Middle frontal gyrus (tissue), 1 donor: ENCODE results near the gene SYF2.
"Not testable (repeated sequence)": the region's sequence is repeated elsewhere in the genome, so short reads cannot be mapped to it uniquely, and the experiment has no call there.

ENCODE experiments used
- DNase-seq: peaks from one replicate; pipeline ENCODE4 v3.0.0-alpha.2; 2015; ENCODE audit warnings: low spot score; ENCODE audit errors: extremely low spot score

SYF2 gene

DNA sequence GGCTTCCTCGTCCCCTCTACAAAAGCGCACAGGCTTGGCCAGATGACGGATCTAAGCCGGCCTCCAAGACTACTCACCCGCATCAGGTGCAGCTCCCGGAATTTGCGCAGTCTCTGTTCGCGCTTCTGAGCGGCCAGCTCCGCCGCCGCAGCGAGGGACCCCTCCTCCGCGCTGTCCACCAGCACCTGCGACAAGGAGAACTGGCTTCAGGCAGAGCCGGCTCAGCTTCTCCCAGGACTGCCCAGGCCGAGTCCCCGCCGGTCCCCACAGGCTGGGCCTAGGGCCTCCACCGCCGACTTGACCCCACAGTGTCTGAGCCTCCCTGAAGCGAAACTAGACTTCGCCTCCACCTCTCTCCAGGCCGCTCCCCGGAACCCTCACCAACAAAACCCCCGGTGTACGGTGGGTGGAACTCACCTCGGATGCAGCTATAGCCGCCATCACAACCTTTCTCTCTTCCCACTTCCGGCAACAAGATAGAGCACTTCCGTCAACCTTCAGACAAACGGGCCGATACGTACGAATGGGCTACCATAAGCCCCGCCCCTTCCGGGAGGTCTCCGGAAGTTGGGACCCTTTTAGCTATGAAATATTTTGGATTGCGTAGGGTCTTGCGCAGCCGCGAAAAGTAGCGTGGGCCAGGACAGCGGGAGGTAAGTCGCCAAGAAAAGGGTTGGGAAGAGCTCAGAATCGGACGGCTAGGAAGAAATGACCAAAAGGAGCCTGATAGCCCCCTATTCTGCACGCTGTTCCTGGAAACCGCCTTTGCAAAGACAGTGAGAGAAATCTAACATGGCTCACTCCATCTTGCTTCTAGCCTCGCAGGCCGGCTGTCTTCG is at the start of gene SYF2:
SYF2 (minus strand) TSS at position 476 of the 839 bp plus-strand sequence; CDS start at position 441, 35 bp downstream.
- peak; percentile 92 for DNase-seq

- DNase-seq = not testable (repeated sequence)
Measured at GRCh38 chr1:25279693-25280111, 47.4 kb upstream of the SYF2 start.

DNA sequence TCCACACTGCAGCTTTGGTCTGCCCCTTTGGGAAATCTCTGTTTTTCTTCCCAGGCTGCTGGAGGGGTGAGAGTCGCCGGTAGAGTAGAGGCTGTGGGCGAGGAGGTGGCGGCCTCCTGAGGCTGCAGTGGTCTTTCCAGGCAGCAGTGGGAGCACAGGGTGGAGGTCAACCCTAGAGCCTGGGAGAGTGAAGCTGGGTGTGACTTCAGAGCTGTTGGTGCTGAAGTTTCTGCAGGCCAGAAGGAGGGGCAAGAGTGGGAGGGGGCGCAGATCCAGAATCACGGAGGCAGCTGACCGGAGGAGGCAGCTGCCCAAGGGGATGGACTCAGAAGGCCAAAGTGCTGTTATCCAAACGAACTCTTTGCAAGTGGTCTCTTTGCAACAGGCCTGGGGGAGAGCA is 46.5 kb upstream of the SYF2 start:
- DNase-seq = not testable (repeated sequence)

DNA sequence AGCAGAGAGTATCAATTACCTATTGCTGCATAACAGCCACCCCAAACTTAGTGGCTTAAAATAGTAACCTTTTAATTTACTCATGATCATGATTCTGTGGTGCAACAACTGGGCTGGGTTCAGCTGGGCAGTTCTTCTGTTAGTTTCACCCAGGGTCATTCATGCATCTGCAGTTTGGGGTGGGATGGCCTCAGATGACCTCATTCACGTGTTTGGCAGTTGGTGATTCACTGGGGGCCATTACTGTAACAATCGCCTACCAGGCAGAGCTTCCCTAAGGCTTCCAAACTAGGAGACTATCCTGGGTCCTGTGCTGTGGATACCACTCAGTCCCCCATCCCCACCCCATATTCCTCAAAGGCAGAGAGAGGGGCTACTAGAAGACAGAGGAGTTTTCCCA is 46.1 kb upstream of the SYF2 start:
- not testable (repeated sequence) for DNase-seq

DNA sequence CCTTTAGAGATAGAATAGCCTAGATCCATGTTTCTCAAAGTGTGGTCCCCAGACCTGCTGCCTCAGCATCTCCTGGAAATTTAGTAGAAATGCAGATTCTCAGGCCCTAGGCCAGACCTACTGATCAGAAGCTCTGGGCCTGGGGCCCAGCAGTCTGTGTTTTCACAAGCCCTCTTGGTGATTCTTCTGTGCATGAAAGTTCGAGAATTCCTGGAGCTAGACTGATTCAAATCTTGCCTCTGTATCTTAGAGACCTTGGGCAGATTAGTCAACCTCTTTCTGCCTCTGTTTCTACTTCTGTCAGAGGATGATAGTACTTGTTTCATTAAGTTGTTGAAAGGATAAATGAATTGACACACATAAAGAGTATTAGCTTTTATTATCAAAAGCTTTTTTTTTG is 45.0 kb upstream of the SYF2 start:
- DNase-seq = not testable (repeated sequence)

DNA sequence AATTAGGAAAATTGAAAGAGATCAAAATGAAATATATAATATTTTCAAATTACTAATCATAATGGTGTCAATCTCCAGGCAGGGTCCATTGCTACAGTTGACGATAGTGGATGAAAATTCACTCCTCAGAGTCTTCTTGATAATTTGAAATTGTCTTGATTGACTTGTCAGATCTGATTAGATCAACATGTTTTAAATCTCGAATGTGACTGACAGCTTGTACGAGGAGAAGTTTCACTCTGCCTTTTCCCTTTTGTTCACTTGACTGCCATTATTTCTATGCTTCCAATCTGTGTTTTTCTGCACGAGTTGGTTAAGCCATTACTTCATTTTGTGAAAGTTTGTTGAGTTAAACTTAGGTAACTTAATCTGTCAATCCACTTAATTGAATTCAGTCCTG is 43.3 kb upstream of the SYF2 start:
- DNase-seq = not testable (repeated sequence)

- not testable (repeated sequence) for DNase-seq
Measured at GRCh38 chr1:25272238-25272637, 39.9 kb upstream of the SYF2 start, which contains the start of gene RHD. Gene RHD, plus strand, starts transcription at chr1:25272509. Its CDS starts 39 bp downstream, at chr1:25272548.

DNA sequence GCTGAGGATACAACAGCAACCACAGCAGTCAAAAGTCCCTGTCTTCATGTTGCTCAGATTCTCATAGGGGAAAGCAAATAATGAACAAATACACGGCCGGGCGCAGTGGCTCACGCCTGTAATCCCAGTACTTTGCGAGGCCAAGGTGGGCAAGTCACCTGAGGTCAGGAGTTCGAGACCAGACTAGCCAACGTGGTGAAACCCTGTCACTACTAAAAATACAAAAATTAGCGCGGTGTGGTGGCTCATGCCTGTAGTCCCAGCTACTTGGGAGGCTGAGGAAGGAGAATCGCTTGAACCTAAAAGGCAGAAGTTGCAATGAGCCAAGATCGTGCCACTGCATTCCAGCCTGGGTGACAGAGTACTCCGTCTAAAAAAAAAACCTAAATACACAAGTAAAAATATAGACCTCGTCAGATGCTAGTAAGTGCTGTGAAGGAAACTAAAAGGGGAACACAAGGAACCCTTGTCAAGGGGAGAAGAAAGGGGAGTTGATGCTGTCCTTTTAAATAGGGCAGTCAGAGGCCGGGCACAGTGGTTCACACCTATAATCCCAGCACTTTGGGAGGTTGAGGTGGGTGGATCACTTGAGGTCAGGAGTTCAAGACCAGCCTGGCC is 36.0 kb upstream of the SYF2 start:
- not testable (repeated sequence) for DNase-seq

DNA sequence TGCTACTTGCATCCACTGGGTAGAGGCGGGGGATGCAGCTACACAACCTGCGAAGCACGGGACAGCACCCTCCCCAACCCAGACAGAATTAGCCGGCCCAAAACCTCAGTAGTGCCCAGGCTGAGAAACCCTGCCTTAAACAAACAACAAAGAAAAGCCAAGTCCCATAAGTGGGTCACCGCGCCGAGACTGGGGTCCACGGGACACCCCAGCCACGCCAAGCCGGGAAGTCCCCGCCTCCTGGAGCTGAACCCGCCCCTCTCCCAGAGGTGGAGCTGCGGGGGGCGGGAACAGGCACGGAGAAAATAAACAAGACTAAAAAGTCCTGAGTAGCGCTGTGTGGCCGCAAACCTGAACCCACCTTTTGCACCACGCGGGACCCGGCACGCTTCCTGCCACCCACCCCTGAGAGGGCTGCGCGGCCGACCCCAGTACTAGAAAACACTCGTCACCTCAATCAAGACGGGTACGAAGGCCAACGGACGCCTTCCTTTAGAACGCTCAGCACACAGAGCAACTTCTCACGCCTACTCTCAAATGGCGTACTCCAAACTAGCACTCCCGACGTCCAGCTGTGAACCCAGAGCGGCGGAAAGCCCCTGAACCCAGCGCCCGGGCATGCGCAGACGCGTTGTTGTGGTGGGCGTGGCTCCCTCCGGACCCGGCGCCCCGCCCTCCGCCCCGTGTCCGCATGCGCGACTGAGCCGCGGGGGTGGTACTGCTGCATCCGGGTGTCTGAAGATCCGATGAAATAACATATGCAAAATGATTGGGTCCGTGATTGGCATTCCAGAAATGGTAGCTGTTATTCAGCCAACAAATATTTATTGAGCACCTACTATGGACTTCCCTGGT is 35.2 kb upstream of the SYF2 start:
- DNase-seq = peak; percentile 40

GRCh38 chr1:25266554-25267287 is 34.4 kb upstream of the SYF2 start:
- DNase-seq = not testable (repeated sequence)

- DNase-seq = not testable (repeated sequence)
Measured at GRCh38 chr1:25260336-25260735, 28.0 kb upstream of the SYF2 start.

GRCh38 chr1:25259813-25260212 is 27.5 kb upstream of the SYF2 start:
- not testable (repeated sequence) for DNase-seq

- no peak for DNase-seq
Measured at GRCh38 chr1:25257196-25257595, 24.9 kb upstream of the SYF2 start.

DNA sequence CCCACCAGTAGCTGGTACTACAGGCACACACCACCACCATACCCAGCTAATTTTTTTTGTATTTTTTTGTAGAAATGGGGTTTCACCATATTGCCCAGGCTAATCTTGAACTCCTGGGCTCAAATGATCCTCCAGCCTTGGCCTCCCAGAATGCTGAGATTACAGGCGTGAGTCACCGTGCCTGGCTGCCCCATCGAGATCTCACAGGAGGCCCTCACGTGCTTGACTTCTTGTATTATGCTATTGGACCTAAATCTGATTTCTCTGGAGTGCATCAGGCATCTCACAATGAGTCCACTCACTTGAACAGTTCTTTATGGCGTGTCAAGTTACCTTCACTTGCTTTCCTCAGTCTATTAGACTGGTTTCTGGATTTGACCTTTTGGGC is 24.3 kb upstream of the SYF2 start:
- DNase-seq = no peak

DNA sequence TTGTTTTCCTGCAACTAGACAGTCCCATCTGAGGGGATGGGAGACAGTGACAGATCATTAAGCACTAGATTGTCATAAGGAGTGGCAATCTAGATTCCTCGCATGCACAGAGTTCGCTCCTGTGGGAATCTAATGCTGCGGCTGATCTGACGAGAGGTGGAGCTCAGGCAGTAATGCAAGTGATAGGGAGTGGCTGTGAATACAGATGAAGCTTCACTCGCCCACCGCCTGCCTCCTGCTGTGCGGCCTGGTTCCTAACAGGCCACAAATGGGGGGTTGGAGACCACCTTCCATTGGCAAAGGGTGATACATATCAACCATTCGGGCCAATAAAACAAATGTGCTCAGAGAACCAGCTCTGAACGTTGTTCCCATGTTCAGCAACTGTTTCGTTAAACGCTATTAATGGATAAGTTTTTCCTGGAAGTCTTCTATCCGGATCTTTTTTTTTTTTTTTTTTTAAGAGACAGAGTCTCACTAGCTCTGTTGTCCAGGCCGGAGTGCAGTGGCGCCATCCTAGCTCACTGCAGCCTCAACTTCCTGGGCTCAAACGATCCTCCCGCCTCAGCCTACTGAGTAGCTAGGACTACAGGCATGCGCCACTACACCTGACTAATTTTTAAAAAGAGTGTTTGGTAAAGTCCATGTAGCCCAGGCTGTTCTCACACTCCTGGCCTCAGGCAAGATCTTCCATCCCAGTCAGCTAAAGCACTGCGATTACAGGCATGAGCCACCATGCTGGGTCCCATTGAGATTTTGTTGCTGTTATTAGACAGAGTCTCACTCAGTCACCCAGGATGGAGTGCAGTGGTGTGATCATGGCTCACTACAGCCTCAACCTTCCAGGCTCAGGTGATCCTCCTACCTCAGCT is 23.6 kb upstream of the SYF2 start:
- DNase-seq = no peak

- DNase-seq = no peak
Measured at GRCh38 chr1:25253911-25254310, 21.6 kb upstream of the SYF2 start.

DNA sequence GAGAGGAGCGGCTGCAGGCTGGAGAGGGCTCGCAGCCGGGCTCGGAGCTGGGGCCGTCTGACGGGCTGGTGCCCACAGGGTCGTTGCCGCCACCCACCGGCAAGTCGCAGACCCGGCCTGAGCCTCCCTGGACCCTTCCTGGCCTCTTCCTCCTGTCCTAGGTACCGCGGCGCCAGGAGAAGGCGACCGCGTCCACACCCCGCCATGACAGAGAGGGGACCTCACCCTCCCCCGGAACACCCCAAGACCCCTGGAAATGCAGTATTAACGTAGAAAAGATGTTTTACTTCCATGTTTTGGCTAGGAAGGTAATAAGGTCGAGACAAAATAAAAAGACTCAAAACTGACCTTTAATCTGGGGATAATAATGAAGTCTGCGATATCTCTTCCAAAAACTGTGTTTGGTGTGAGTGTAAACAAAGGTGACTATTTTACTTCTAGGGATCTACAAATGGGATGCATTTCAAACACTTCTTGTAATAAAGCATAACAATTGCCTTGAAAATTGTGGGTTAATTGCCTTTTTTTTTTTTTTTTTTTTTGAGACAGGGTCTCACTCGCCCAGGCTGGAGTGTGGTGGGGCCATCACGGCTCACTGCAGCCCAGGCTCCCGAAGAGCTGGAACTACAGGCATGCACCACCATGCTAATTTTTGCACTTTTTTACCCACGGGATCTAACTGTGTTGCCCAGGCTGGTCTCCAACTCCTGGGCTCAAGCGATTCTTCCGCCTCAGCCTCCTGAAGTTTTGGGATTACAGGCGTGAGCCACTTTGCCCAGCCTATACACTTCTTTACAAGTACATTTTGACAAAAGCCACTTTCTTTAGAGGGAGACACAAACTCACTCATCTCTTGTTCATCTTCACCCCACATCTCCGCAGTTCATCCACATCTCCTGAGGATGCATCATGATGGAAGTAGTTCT is 15.8 kb upstream of the SYF2 start:
- no peak for DNase-seq

- peak; percentile 99 for DNase-seq
Measured at GRCh38 chr1:25247024-25247828, 14.9 kb upstream of the SYF2 start, which contains the start of gene RSRP1. Gene RSRP1, minus strand, starts transcription at chr1:25247454. Its CDS starts 491 bp downstream, at chr1:25246963.
